IMR-90 (cell line): ENCODE results near the gene POU2F1. TPM values are rescaled to one million over a fixed set of nuclear protein-coding genes. Genes with fewer than 3 reads are reported as not detected.

Experiments used
- ATAC-seq: fragments of 200-7000 bp; cut with Tn5 transposase; 2 replicates; pipeline ENCODE4 v1.9.1; 2020; ENCODE audit warnings: low read depth, mild to moderate bottlenecking, moderate library complexity
- BruUV-seq: library from RNA; stranded (reverse); fragments of 400-500 nt; replicated peaks from 2 replicates; lab custom pipeline; 2021; lab: Mats Ljungman, UMichigan
- CTCF ChIA-PET: fragments of 300-600 bp; formaldehyde crosslinking; extraction: SDS; loops from one replicate; lab custom pipeline; 2021; ENCODE audit warnings: antibody characterized with exemption; lab: Yijun Ruan, JAX
- POLR2A ChIA-PET: fragments of 300-600 bp; sonication (Branson Sonifier 250); formaldehyde crosslinking; loops from one replicate; lab custom pipeline; 2022; ENCODE audit warnings: antibody characterized with exemption; ENCODE audit not compliant: unreplicated experiment; lab: Charles Lee
- DNase-seq: peaks from one replicate; pipeline ENCODE4 v3.0.0; 2013
- H2AFZ ChIP-seq: replicated peaks from 2 replicates; pipeline ENCODE3; 2013; ENCODE audit warnings: low read length, mild to moderate bottlenecking; ENCODE audit not compliant: poor library complexity
- H2AK5ac ChIP-seq: 2 replicates; pipeline ENCODE4 v1.6.1; 2013; ENCODE audit warnings: low read depth, low read length, inconsistent platforms
- H2AK9ac ChIP-seq: replicated peaks from 2 replicates; pipeline ENCODE3; 2013; ENCODE audit warnings: mild to moderate bottlenecking, low read depth, low read length, moderate library complexity; ENCODE audit not compliant: poor library complexity
- H2BK120ac ChIP-seq: 2 replicates; pipeline ENCODE4 v1.6.1; 2013; ENCODE audit warnings: low read depth, low read length, inconsistent platforms
- H2BK15ac ChIP-seq: 3 replicates; pipeline ENCODE4 v1.6.1; 2013; ENCODE audit warnings: low read depth, low read length, inconsistent platforms
- H2BK20ac ChIP-seq: 2 replicates; pipeline ENCODE4 v1.6.1; 2013; ENCODE audit warnings: low read depth, mild to moderate bottlenecking, inconsistent platforms, low read length, moderate library complexity
- H2BK5ac ChIP-seq: 2 replicates; pipeline ENCODE4 v1.6.1; 2013; ENCODE audit warnings: mild to moderate bottlenecking, low read depth, low read length, inconsistent platforms; ENCODE audit not compliant: poor library complexity, severe bottlenecking
- H3K14ac ChIP-seq: replicated peaks from 2 replicates; pipeline ENCODE4 v1.6.1; 2013; ENCODE audit warnings: low read depth, low read length, inconsistent platforms
- H3K18ac ChIP-seq: 2 replicates; pipeline ENCODE4 v1.6.1; 2013; ENCODE audit warnings: low read depth, low read length, control low read depth
- H3K23ac ChIP-seq: 2 replicates; pipeline ENCODE4 v1.6.1; 2013; ENCODE audit warnings: low read depth, low read length, inconsistent platforms
- H3K27ac ChIP-seq: 2 replicates; pipeline ENCODE4 v1.5.1; 2013; ENCODE audit warnings: mild to moderate bottlenecking, control low read depth, low read length; ENCODE audit not compliant: insufficient read depth
- H3K27me3 ChIP-seq: 2 replicates; pipeline ENCODE4 v1.6.1; 2013; ENCODE audit warnings: low read length; ENCODE audit not compliant: control insufficient read depth, insufficient read depth
- H3K36me3 ChIP-seq: 2 replicates; pipeline ENCODE4 v1.6.1; 2013; ENCODE audit warnings: low read length, mixed read lengths; ENCODE audit not compliant: control insufficient read depth, insufficient read depth
- H3K4ac ChIP-seq: 2 replicates; pipeline ENCODE4 v1.6.1; 2013; ENCODE audit warnings: low read depth, low read length, inconsistent platforms
- H3K4me1 ChIP-seq: 2 replicates; pipeline ENCODE4 v1.6.1; 2013; ENCODE audit warnings: low read length, mixed read lengths; ENCODE audit not compliant: control insufficient read depth, insufficient read depth
- H3K4me2 ChIP-seq: 2 replicates; pipeline ENCODE4 v1.6.1; 2013; ENCODE audit warnings: low read depth, mild to moderate bottlenecking, control low read depth, low read length, moderate library complexity
- H3K4me3 ChIP-seq: 2 replicates; pipeline ENCODE4 v1.5.1; 2013; ENCODE audit warnings: low read depth, mild to moderate bottlenecking, control low read depth, low read length, moderate library complexity; ENCODE audit not compliant: insufficient read depth
- H3K56ac ChIP-seq: 2 replicates; pipeline ENCODE4 v1.6.1; 2013; ENCODE audit warnings: low read length, inconsistent platforms; ENCODE audit not compliant: insufficient read depth; ENCODE audit errors: extremely low read depth
- H3K79me1 ChIP-seq, 2 experiments: 2 replicates each; pipeline ENCODE4 v1.6.1; 2013; ENCODE audit warnings: low read length in 2 of 2, inconsistent platforms in 1 of 2, low read depth in 1 of 2
- H3K9ac ChIP-seq: 2 replicates; pipeline ENCODE4 v1.6.1; 2013; ENCODE audit warnings: low read depth, low read length, control low read depth
- H3K9me1 ChIP-seq: 2 replicates; pipeline ENCODE4 v1.6.1; 2013; ENCODE audit warnings: low read length, inconsistent platforms; ENCODE audit not compliant: insufficient read depth
- H3K9me3 ChIP-seq: 2 replicates; pipeline ENCODE4 v1.6.1; 2013; ENCODE audit warnings: low read length; ENCODE audit not compliant: control insufficient read depth, insufficient read depth
- H4K20me1 ChIP-seq: 2 replicates; pipeline ENCODE4 v1.6.1; 2013; ENCODE audit warnings: low read length, inconsistent platforms; ENCODE audit not compliant: insufficient read depth
- H4K5ac ChIP-seq: 2 replicates; pipeline ENCODE4 v1.6.1; 2013; ENCODE audit warnings: mild to moderate bottlenecking, low read depth, low read length, control low read depth
- H4K8ac ChIP-seq, 2 experiments: 2 replicates each; pipeline ENCODE4 v1.6.1; 2013; ENCODE audit warnings: low read depth in 2 of 2, low read length in 2 of 2, control low read depth in 1 of 2, inconsistent platforms in 1 of 2
- H4K91ac ChIP-seq: 2 replicates; pipeline ENCODE4 v1.6.1; 2013; ENCODE audit warnings: low read depth, low read length, inconsistent platforms; ENCODE audit not compliant: insufficient read depth
- BHLHE40 ChIP-seq: fragments of 150-350 bp; IDR thresholded peaks from 2 replicates; pipeline ENCODE4 v1.6.1; 2016; ENCODE audit warnings: mild to moderate bottlenecking, low read depth, low read length
- CEBPB ChIP-seq: IDR thresholded peaks from 2 replicates; pipeline ENCODE4 v1.6.1; 2012; ENCODE audit warnings: low read depth, low read length, improper control_type of control experiment
- CHD1 ChIP-seq: IDR thresholded peaks from 2 replicates; pipeline ENCODE4 v1.6.1; 2012; ENCODE audit warnings: low read depth, low read length, improper control_type of control experiment
- ELK1 ChIP-seq: fragments of 150-350 bp; IDR thresholded peaks from 2 replicates; pipeline ENCODE4 v1.6.1; 2016; ENCODE audit warnings: low read depth, mild to moderate bottlenecking, low read length, moderate library complexity, borderline replicate concordance
- FOS ChIP-seq: fragments of 150-350 bp; IDR thresholded peaks from 2 replicates; pipeline ENCODE4 v1.6.1; 2016; ENCODE audit warnings: low read depth, low read length
- MAFK ChIP-seq: IDR thresholded peaks from 2 replicates; pipeline ENCODE4 v1.6.1; 2012; ENCODE audit warnings: low read depth, low read length, improper control_type of control experiment
- MAZ ChIP-seq: IDR thresholded peaks from 2 replicates; pipeline ENCODE4 v1.6.1; 2012; ENCODE audit warnings: low read depth, mild to moderate bottlenecking, low read length, improper control_type of control experiment, moderate library complexity, borderline replicate concordance
- MXI1 ChIP-seq: IDR thresholded peaks from 2 replicates; pipeline ENCODE4 v1.6.1; 2012; ENCODE audit warnings: low read depth, mild to moderate bottlenecking, low read length, moderate library complexity, borderline replicate concordance
- NFE2L2 ChIP-seq: fragments of 150-350 bp; IDR thresholded peaks from 2 replicates; pipeline ENCODE4 v1.6.1; 2016; ENCODE audit warnings: low read depth, mild to moderate bottlenecking, low read length
- RAD21 ChIP-seq: IDR thresholded peaks from 2 replicates; pipeline ENCODE4 v1.6.1; 2012; ENCODE audit warnings: low read length, improper control_type of control experiment
- RCOR1 ChIP-seq: IDR thresholded peaks from 2 replicates; pipeline ENCODE4 v1.6.1; 2012; ENCODE audit warnings: mild to moderate bottlenecking, low read length, improper control_type of control experiment; ENCODE audit not compliant: insufficient replicate concordance
- SMC3 ChIP-seq: fragments of 150-350 bp; IDR thresholded peaks from 2 replicates; pipeline ENCODE4 v1.6.1; 2016; ENCODE audit warnings: low read depth, mild to moderate bottlenecking, antibody characterized with exemption, low read length, moderate library complexity
- USF2 ChIP-seq: fragments of 150-350 bp; IDR thresholded peaks from 2 replicates; pipeline ENCODE4 v1.6.1; 2017; ENCODE audit warnings: mild to moderate bottlenecking, antibody characterized with exemption, low read length, low read depth
- WGBS, 2 experiments: methylation state at CpG; one replicate each; pipeline versions ENCODE4 v1.1.5 to v1.1.7; 2013; ENCODE audit warnings: missing lambda C conversion rate in 2 of 2; ENCODE audit not compliant: insufficient read length in 1 of 2; ENCODE audit errors: extremely low coverage in 2 of 2; 5-methylcytosine and 5-hydroxymethylcytosine counted together
- dilution Hi-C: fragments of 300-500 bp; cut with HindIII; formaldehyde crosslinking; loops from one replicate; pipeline ENCODE4 v1.14.3; 2018; ENCODE audit warnings: low sequenced_read_pairs; ENCODE audit not compliant: unreplicated experiment
- in situ Hi-C: fragments of 300-500 bp; cut with MboI; formaldehyde crosslinking; loops from 3 replicates; pipeline ENCODE4 v1.14.3; 2019; ENCODE audit warnings: low sequenced_read_pairs, inconsistent platforms, mixed read lengths
- intact Hi-C: fragments of 100-400 bp; cut with micrococcal nuclease; formaldehyde crosslinking; loops from 2 replicates; pipeline ENCODE4 v1.10.0; 2022
- polyA plus RNA-seq, 3 experiments: library from polyadenylated mRNA; depleted of rRNA; stranded (reverse); fragments of >200 nt; gene quantifications; 2 replicates each; pipeline ENCODE4 v1.2.3, GENCODE V29; 2012; ENCODE audit warnings: low replicate concordance in 1 of 3
- total RNA-seq: library from RNA; depleted of rRNA; stranded (reverse); fragments of >200 nt; gene quantifications from 2 replicates; pipeline ENCODE4 v1.2.3, GENCODE V29; 2012
- TF ChIP-seq, protein P1 (sequence below): conservative IDR thresholded peaks from 2 replicates; pipeline ENCODE4 v1.5.1; 2012; ENCODE audit warnings: mild to moderate bottlenecking, low read depth, low read length, improper control_type of control experiment

Gene POU2F1
- total and polyA plus RNA-seq, 2 of the 4 experiments (the other 2 are of a cell fraction): 1.2 to 3.4 TPM

DNA sequence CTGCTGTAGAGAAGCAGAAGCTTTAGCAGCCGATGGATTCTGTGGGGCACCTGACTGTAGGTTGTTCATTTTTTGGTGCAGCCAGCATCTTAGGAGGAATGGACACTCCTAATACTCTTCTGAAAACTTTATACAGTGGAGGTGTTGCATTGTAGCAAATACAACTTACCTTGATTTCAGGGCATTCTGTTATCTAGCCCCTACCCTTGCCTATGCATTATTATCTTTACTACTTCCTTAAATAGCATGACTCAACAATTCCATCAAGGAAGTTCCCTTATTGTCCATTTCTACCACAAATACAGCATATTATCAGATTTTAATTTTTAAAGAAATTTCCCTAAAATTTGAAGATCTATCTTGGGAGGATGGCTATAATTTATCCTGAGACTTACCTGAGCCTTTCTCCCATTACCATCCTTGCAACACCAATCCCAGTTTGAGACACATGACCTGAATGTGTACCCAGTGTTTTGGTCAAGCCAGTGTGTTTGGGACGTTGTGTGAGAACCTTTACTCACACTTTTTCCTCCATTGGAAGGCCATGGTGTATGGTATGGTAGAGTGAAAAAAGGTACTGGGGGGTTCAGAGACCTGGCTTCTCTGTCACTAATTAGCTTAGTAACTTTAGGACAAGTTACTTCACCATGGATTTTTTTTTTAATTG lies 9.2 kb downstream of the POU2F1 start:
- no peaks in the 10 kb centered on the region for H3K27me3 ChIP-seq
- no peak overlapping the region for H4K8ac ChIP-seq
- no peaks in the 10 kb centered on the region for H3K36me3 ChIP-seq
- H2AK9ac ChIP-seq: no peak overlapping the region
- no peak overlapping the region for H3K9ac ChIP-seq
- CTCF ChIA-PET: interaction anchor here (2.9 kb wide), 1 partner anchor 10 kb away, joined by 11 read pairs; the partner anchor contains the start of gene POU2F1
- no peak overlapping the region for H2AK5ac ChIP-seq
- H3K4me2 ChIP-seq: no peak overlapping the region
- intact Hi-C loops (loop anchor here (10.0 kb wide), 1 partner anchor 575 kb away; no protein-coding TSS in a partner anchor), dilution Hi-C loops (no loop called here), in situ Hi-C loops (no loop called here)
- POLR2A ChIA-PET: interaction anchor here (1.5 kb wide), 1 partner anchor 10 kb away, joined by 12 read pairs; no protein-coding TSS in a partner anchor
- no peak overlapping the region for H2BK120ac ChIP-seq
- H2BK20ac ChIP-seq: no peak overlapping the region
- ATAC-seq: no peak
- no peaks in the 10 kb centered on the region; the same call in 1 of the 2 replicates for H4K20me1 ChIP-seq
- H3K23ac ChIP-seq: 0 out of 2 replicates have a peak overlapping the region, but pooled peaks have one; percentile 36
- H3K56ac ChIP-seq: no peak overlapping the region
- H3K4me1 ChIP-seq: peaks cover 3% of the 10 kb centered on the region; the same call in 1 of the 2 replicates
- no CpG with 5 or more reads among the region's 2 CpGs for WGBS, 2 experiments
- BruUV-seq: no TSS peak
- H3K18ac ChIP-seq: no peak overlapping the region
- H2AFZ ChIP-seq: no peak overlapping the region
- no peak for DNase-seq
- H3K4me3 ChIP-seq: no peak overlapping the region
- no peak overlapping the region for H3K14ac ChIP-seq
- no peak overlapping the region for H4K5ac ChIP-seq
- H3K9me3 ChIP-seq: no peaks in the 10 kb centered on the region
- H2BK5ac ChIP-seq: no peak overlapping the region
- H3K9me1 ChIP-seq: no peaks in the 10 kb centered on the region; the same call in 1 of the 2 replicates
- H2BK15ac ChIP-seq: no peak overlapping the region
- no peak overlapping the region for H4K91ac ChIP-seq
- H3K4ac ChIP-seq: no peak overlapping the region
- no peak overlapping the region for H3K27ac ChIP-seq
- H3K79me1 ChIP-seq: peaks cover 18 to 24% of the 10 kb centered on the region in 2 experiments
- TF ChIP-seq FOS (no peak), MAFK (no peak), MXI1 (no peak), ELK1 (no peak), BHLHE40 (no peak), RAD21 (no peak), SMC3 (no peak), RCOR1 (no peak), NFE2L2 (no peak), CEBPB (no peak), CHD1 (no peak), USF2 (no peak), MAZ (no peak)
- TF ChIP-seq, protein P1, sequence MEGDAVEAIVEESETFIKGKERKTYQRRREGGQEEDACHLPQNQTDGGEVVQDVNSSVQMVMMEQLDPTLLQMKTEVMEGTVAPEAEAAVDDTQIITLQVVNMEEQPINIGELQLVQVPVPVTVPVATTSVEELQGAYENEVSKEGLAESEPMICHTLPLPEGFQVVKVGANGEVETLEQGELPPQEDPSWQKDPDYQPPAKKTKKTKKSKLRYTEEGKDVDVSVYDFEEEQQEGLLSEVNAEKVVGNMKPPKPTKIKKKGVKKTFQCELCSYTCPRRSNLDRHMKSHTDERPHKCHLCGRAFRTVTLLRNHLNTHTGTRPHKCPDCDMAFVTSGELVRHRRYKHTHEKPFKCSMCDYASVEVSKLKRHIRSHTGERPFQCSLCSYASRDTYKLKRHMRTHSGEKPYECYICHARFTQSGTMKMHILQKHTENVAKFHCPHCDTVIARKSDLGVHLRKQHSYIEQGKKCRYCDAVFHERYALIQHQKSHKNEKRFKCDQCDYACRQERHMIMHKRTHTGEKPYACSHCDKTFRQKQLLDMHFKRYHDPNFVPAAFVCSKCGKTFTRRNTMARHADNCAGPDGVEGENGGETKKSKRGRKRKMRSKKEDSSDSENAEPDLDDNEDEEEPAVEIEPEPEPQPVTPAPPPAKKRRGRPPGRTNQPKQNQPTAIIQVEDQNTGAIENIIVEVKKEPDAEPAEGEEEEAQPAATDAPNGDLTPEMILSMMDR: no peak
